Measurements from ENCODE around the gene GPX1. TPM values are rescaled to one million over a fixed set of nuclear protein-coding genes. Genes with fewer than 3 reads are reported as not detected.
A peak's percentile ranks its signal among the peaks of the same experiment; 100 is the strongest.

The GPX1 gene
- total RNA-seq, 1 experiment from 2014 or later, result 253 TPM

GRCh38 chr3:49310677-49311076 is 47.5 kb downstream of the GPX1 start:
- H3K36me3 Mint-ChIP-seq (ENCODE audit: insufficient read depth in 1 of 3, low read depth in 3 of 3), result peaks cover 2 to 38% (median 25%) of the 10 kb centered on the region in 3 experiments; a peak in 6 of 7 replicates
- Histone ChIP-seq H3T11ph (ENCODE audit: low read length) (no peak overlapping the region), H2AK5ac (ENCODE audit: insufficient read length, low read length) (no peak overlapping the region), H4K5ac (ENCODE audit: insufficient read length, low read depth, low read length) (no peak overlapping the region), H3K4me2 (ENCODE audit: insufficient read depth, insufficient read length, low read length) (no peak overlapping the region), H3K23me2 (ENCODE audit: insufficient read length, low read depth, low read length, poor library complexity, severe bottlenecking) (no peaks in the 10 kb centered on the region), H3K18ac (ENCODE audit: insufficient read length, low read depth, low read length) (no peak overlapping the region), H4K91ac (ENCODE audit: insufficient read length, low read depth, low read length) (no peak overlapping the region), H2BK12ac (ENCODE audit: insufficient read length, low read depth, low read length) (no peak overlapping the region), H3K9me3 (ENCODE audit: control insufficient read depth, low read depth, low read length) (no peaks in the 10 kb centered on the region), H3K4me1 (ENCODE audit: insufficient read depth, low read length) (no peaks in the 10 kb centered on the region; the same call in 1 of the 2 replicates), H3K9ac (ENCODE audit: extremely low read depth, insufficient read length, low read length) (no peak overlapping the region), H3K14ac (ENCODE audit: insufficient read depth, low read length) (no peak overlapping the region), H2BK120ac (ENCODE audit: low read depth, low read length, poor library complexity, severe bottlenecking) (no peak overlapping the region), H2AFZ (ENCODE audit: low read length) (no peak overlapping the region), H2BK5ac (ENCODE audit: insufficient read length, low read length) (no peak overlapping the region), H3K56ac (ENCODE audit: insufficient read length, low read depth, low read length) (no peak overlapping the region), H3K27ac (ENCODE audit: insufficient read length, low read depth, low read length) (no peak overlapping the region), H2BK20ac (ENCODE audit: low read depth, low read length, poor library complexity, severe bottlenecking) (no peak overlapping the region), H4K20me1 (ENCODE audit: control insufficient read depth, insufficient read depth, insufficient read length) (peaks cover 2% of the 10 kb centered on the region), H4K8ac (replicated peaks; ENCODE audit: insufficient read length, low read depth, low read length) (no peak overlapping the region), H3K79me2 (ENCODE audit: insufficient read depth, low read length) (no peaks in the 10 kb centered on the region; the same call in none of the 2 replicates), H3K23ac (ENCODE audit: insufficient read length, low read depth, low read length) (no peak overlapping the region), H3K4ac (ENCODE audit: low read depth, low read length) (no peak overlapping the region), H2BK15ac (ENCODE audit: low read depth, low read length) (no peak overlapping the region), H3K27me3 (ENCODE audit: insufficient read depth, low read length) (no peaks in the 10 kb centered on the region), H3K79me1 (ENCODE audit: insufficient read depth, low read depth, low read length, poor library complexity, severe bottlenecking) (no peaks in the 10 kb centered on the region)
- H3K27me3 Mint-ChIP-seq (ENCODE audit: low read depth), result no peaks in the 10 kb centered on the region
- DNase-seq, result no peak
- no peak overlapping the region for H3K4me3 Mint-ChIP-seq
- WGBS (ENCODE audit: extremely low coverage, insufficient read length, low lambda C conversion rate), result no CpG with 5 or more reads among the region's 1 CpG
- H3K27ac Mint-ChIP-seq, result peak overlapping the region in 1 of 3 experiments; percentile 42; a peak in 1 of 7 replicates
- TF ChIP-seq, protein P1, sequence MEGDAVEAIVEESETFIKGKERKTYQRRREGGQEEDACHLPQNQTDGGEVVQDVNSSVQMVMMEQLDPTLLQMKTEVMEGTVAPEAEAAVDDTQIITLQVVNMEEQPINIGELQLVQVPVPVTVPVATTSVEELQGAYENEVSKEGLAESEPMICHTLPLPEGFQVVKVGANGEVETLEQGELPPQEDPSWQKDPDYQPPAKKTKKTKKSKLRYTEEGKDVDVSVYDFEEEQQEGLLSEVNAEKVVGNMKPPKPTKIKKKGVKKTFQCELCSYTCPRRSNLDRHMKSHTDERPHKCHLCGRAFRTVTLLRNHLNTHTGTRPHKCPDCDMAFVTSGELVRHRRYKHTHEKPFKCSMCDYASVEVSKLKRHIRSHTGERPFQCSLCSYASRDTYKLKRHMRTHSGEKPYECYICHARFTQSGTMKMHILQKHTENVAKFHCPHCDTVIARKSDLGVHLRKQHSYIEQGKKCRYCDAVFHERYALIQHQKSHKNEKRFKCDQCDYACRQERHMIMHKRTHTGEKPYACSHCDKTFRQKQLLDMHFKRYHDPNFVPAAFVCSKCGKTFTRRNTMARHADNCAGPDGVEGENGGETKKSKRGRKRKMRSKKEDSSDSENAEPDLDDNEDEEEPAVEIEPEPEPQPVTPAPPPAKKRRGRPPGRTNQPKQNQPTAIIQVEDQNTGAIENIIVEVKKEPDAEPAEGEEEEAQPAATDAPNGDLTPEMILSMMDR (conservative IDR thresholded peaks at IDR 0.05), result no peak
- peaks cover 0 to 2% of the 10 kb centered on the region in 2 experiments; a peak in 1 of 4 replicates for H3K4me1 Mint-ChIP-seq
- H3K9me3 Mint-ChIP-seq, result no peaks in the 10 kb centered on the region

Other genes starting within 250 kb of the GPX1 start
- 66.3 and 68.9 TPM in 2 replicates for gene USP19, start 237.5 kb downstream of the GPX1 start, total RNA-seq (2021)
- gene LAMB2, start 225.3 kb downstream of the GPX1 start, total RNA-seq (2021), result 121 and 130 TPM in 2 replicates
- gene CCDC71, start 192.0 kb downstream of the GPX1 start, total RNA-seq (2021), result 26.1 and 27.6 TPM in 2 replicates
- gene KLHDC8B, start 186.8 kb downstream of the GPX1 start, total RNA-seq (2021), result 13.5 and 14.4 TPM in 2 replicates
- gene C3orf62, start 81.1 kb downstream of the GPX1 start, total RNA-seq (2021), result 4.5 and 4.6 TPM in 2 replicates
- gene USP4, start 18.3 kb downstream of the GPX1 start, total RNA-seq (2021), result 33.5 and 36.1 TPM in 2 replicates
- 403 and 409 TPM in 2 replicates for gene RHOA, start 53.6 kb upstream of the GPX1 start, total RNA-seq (2021)
- 11.2 and 12.2 TPM in 2 replicates for gene TCTA, start 54.1 kb upstream of the GPX1 start, total RNA-seq (2021)
- gene AMT, start 64.1 kb upstream of the GPX1 start, total RNA-seq (2021), result 38.8 and 41.2 TPM in 2 replicates
- 7.8 and 10.0 TPM in 2 replicates for gene NICN1, start 71.0 kb upstream of the GPX1 start, total RNA-seq (2021)
- gene DAG1, start 111.9 kb upstream of the GPX1 start, total RNA-seq (2021), result 93.0 and 94.0 TPM in 2 replicates
- gene BSN, start 196.1 kb upstream of the GPX1 start, total RNA-seq (2021), result 1.9 and 2.4 TPM in 2 replicates